ENCODE data around the gene RPRML.

RPRML gene

DNA sequence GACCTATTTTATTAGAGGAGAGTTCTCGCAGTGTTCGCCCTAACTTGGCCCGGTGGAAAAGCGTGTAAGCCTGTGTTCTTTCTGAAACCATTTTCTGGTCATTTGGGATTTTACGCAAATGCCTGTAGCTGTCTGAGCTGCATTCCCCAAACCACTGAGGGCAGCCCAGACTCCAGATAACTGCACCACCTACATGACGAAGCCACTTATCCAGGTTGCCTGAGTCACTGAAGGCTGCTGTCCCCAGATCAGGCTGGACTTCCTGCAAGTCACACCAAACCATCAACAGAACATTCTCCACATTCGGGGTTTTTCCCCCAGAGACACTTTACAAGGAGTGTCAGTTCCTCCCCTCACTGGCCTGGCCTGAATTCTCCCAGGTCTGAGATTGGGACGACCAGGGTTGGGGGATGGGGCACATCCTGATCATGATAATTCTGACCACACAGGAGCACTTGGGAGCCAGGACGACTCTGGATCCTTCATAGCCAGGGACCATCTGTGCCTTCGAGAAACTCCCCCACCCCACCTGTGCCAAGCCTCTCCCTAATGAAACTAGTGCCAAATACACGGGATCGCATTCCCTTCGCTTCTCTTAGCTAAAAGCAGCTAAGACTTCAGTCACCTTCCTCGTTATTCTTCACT, 2.3 kb downstream of the RPRML start:
- Histone ChIP-seq H3K27ac (no peak overlapping the region), H3K4me2 (peak overlapping the region; percentile 100), H3K4me1 (peaks cover 32% of the 10 kb centered on the region), H3K9ac (no peak overlapping the region), H3K27me3 (peaks cover 48% of the 10 kb centered on the region), H3K9me3 (no peaks in the 10 kb centered on the region), H3K36me3 (no peaks in the 10 kb centered on the region), H3K4me3 (no peak overlapping the region), H4K20me1 (peaks cover 29% of the 10 kb centered on the region)
- no peak for TF ChIP-seq Cebpa-rat (IDR thresholded peaks at IDR 0.05)

DNA sequence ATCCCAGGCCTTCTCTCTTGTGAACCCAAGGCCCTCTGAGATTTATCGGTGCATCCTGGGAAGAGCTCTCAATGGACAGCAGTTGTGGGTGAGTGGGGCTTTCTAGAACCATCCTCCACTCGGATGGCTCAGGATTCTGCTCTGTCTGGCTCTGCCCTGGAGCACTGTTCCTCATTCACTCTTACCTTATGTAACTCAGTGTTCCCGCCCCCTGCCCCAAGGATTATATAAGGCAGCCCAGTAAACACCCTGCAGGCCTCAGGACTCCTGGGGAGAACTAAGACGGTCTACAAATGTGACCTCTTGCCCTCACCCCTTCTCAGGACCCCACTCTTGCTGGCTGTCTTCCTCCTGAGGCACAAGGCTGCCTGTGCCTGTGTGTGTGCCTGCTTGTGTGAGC, 3.8 kb downstream of the RPRML start:
- Histone ChIP-seq H4K20me1 (peaks cover 29% of the 10 kb centered on the region), H3K9ac (no peak overlapping the region), H3K27me3 (peaks cover 39% of the 10 kb centered on the region), H3K27ac (no peak overlapping the region), H3K4me1 (peaks cover 32% of the 10 kb centered on the region), H3K4me2 (no peak overlapping the region), H3K36me3 (no peaks in the 10 kb centered on the region), H3K4me3 (no peak overlapping the region), H3K9me3 (no peaks in the 10 kb centered on the region)
- TF ChIP-seq Cebpa-rat (IDR thresholded peaks at IDR 0.05): no peak

DNA sequence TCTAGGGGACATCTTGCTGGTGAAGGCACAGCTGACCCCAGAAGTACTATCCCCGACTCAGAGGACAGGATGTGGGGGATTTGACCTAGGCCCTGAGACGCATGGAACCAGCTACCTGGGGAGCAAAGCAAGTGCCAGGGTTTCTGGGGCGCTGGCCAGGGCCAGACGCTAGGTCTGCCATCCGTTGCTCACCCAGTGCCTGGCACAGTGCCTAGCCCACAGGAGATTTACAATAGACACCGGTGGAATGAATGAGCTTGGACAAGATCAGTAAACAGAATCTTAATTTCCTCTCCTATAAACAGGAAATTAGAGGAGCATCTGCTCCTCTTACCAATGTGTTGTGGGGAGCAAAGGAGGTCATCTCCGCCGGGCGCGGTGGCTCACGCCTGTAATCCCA, 5.0 kb downstream of the RPRML start:
- H3K4me1 ChIP-seq: peaks cover 26% of the 10 kb centered on the region
- no peak overlapping the region for H3K9ac ChIP-seq
- H3K9me3 ChIP-seq: no peaks in the 10 kb centered on the region
- no peak overlapping the region for H3K4me2 ChIP-seq
- H3K36me3 ChIP-seq: no peaks in the 10 kb centered on the region
- no peak overlapping the region for H3K27ac ChIP-seq
- no peak overlapping the region for H3K4me3 ChIP-seq
- no peak for TF ChIP-seq Cebpa-rat (IDR thresholded peaks at IDR 0.05)
- peaks cover 25% of the 10 kb centered on the region for H4K20me1 ChIP-seq
- peaks cover 27% of the 10 kb centered on the region for H3K27me3 ChIP-seq

DNA sequence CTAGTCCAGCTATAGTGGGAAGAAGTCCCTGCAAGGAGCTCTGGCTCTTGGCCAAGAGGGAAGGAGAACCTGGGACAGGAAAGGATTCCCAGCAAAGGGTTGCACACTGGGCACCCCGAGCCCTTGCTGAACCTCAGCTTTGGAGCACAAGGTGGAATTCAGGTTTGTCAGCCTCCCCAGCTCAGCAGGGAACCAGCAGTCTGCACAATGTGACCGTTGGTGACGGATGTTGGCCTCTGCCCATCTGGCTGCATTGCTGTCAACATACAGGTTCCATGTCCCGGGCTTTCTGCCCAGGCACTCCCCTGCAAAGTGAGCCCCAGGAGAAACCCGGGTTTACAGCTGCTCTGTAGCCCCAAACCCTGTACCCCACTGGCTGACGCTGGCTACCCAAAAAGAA, 6.7 kb downstream of the RPRML start:
- Histone ChIP-seq H3K4me1 (peaks cover 8% of the 10 kb centered on the region), H3K4me2 (no peak overlapping the region), H3K27me3 (peaks cover 9% of the 10 kb centered on the region), H3K9me3 (no peaks in the 10 kb centered on the region), H3K4me3 (no peak overlapping the region), H3K36me3 (no peaks in the 10 kb centered on the region; the same call in 1 of the 2 replicates), H4K20me1 (peaks cover 9% of the 10 kb centered on the region; the same call in 1 of the 2 replicates), H3K9ac (no peak overlapping the region), H3K27ac (no peak overlapping the region)
- no peak for TF ChIP-seq Cebpa-rat (IDR thresholded peaks at IDR 0.05)

- peaks cover 3% of the 10 kb centered on the region for H3K27me3 ChIP-seq
- no peak overlapping the region for H3K4me2 ChIP-seq
- H3K9ac ChIP-seq: no peak overlapping the region
- H3K27ac ChIP-seq: no peak overlapping the region
- peaks cover 3% of the 10 kb centered on the region; the same call in 1 of the 2 replicates for H4K20me1 ChIP-seq
- no peak overlapping the region for H3K4me3 ChIP-seq
- H3K4me1 ChIP-seq: peaks cover 2% of the 10 kb centered on the region
- H3K36me3 ChIP-seq: no peaks in the 10 kb centered on the region; the same call in 1 of the 2 replicates
- TF ChIP-seq Cebpa-rat (IDR thresholded peaks at IDR 0.05): no peak
- no peaks in the 10 kb centered on the region for H3K9me3 ChIP-seq
These were observed 7.3 kb downstream of the RPRML start for GRCh38 chr17:46971647-46972300.

- Histone ChIP-seq H3K4me1 (no peaks in the 10 kb centered on the region), H3K36me3 (no peaks in the 10 kb centered on the region; the same call in 1 of the 2 replicates), H3K4me3 (no peak overlapping the region), H3K9ac (no peak overlapping the region), H3K4me2 (no peak overlapping the region), H3K9me3 (no peaks in the 10 kb centered on the region), H4K20me1 (peaks cover 4% of the 10 kb centered on the region; the same call in 1 of the 2 replicates), H3K27ac (no peak overlapping the region), H3K27me3 (no peaks in the 10 kb centered on the region)
- TF ChIP-seq Cebpa-rat (IDR thresholded peaks at IDR 0.05): no peak
These were observed 10.2 kb downstream of the RPRML start for GRCh38 chr17:46968896-46969295.

DNA sequence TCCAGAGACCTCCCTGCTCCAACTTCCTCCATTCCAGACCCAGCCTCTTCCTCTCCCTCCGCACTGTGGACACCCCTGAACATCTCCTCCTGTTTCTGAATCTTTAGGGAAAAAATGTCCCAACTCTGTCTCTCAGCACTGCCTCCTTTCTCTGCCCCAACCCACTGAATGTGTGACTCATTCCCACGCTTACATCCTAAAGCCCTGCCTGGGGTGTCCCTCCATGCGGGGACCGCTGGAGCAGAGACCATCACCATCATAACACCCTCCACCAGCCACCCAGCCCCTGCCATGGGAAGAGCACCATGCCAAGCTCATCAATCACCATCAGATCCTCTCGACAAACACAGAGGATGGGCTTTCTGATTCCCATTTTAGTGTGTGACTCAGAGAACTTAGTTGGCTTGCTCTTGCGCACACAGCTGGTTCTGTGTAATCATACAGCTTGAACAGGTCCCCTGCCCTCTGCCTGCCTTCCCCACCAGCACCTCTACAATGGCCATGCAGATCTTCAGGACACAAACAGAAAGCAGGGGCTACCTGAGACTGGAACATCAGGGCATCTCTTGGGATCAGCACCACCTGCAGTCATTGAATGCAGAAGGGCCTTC, 10.7 kb downstream of the RPRML start:
- H3K36me3 ChIP-seq: no peaks in the 10 kb centered on the region; the same call in 1 of the 2 replicates

GRCh38 chr17:46964315-46965265, 14.5 kb downstream of the RPRML start:
- H3K4me2 ChIP-seq: no peak overlapping the region
- H3K4me1 ChIP-seq: no peaks in the 10 kb centered on the region
- H3K27ac ChIP-seq: no peak overlapping the region
- no peak overlapping the region for H3K4me3 ChIP-seq
- H4K20me1 ChIP-seq: peaks cover 9% of the 10 kb centered on the region; the same call in 1 of the 2 replicates
- H3K9me3 ChIP-seq: no peaks in the 10 kb centered on the region
- H3K27me3 ChIP-seq: no peaks in the 10 kb centered on the region
- H3K9ac ChIP-seq: no peak overlapping the region
- no peaks in the 10 kb centered on the region; the same call in 1 of the 2 replicates for H3K36me3 ChIP-seq
- TF ChIP-seq Cebpa-rat (IDR thresholded peaks at IDR 0.05): no peak

More for the DNA sequence above, 10.7 kb downstream of the RPRML start:
- peaks cover 9% of the 10 kb centered on the region; the same call in 1 of the 2 replicates for H4K20me1 ChIP-seq
- TF ChIP-seq Cebpa-rat (IDR thresholded peaks at IDR 0.05): no peak
- H3K4me3 ChIP-seq: no peak overlapping the region
- no peak overlapping the region for H3K4me2 ChIP-seq
- no peaks in the 10 kb centered on the region for H3K9me3 ChIP-seq
- H3K27ac ChIP-seq: no peak overlapping the region
- no peaks in the 10 kb centered on the region for H3K4me1 ChIP-seq
- no peak overlapping the region for H3K9ac ChIP-seq
- H3K27me3 ChIP-seq: no peaks in the 10 kb centered on the region

GRCh38 chr17:46963571-46963970, 15.5 kb downstream of the RPRML start:
- H3K9me3 ChIP-seq: no peaks in the 10 kb centered on the region
- H3K4me3 ChIP-seq: no peak overlapping the region
- H3K36me3 ChIP-seq: no peaks in the 10 kb centered on the region; the same call in 1 of the 2 replicates
- H3K27ac ChIP-seq: no peak overlapping the region
- H3K27me3 ChIP-seq: no peaks in the 10 kb centered on the region
- no peak for TF ChIP-seq Cebpa-rat (IDR thresholded peaks at IDR 0.05)
- H3K9ac ChIP-seq: no peak overlapping the region
- peaks cover 9% of the 10 kb centered on the region; the same call in 1 of the 2 replicates for H4K20me1 ChIP-seq
- H3K4me1 ChIP-seq: no peaks in the 10 kb centered on the region
- H3K4me2 ChIP-seq: no peak overlapping the region
